ENCODE data around the gene MIEF2.

DNA sequence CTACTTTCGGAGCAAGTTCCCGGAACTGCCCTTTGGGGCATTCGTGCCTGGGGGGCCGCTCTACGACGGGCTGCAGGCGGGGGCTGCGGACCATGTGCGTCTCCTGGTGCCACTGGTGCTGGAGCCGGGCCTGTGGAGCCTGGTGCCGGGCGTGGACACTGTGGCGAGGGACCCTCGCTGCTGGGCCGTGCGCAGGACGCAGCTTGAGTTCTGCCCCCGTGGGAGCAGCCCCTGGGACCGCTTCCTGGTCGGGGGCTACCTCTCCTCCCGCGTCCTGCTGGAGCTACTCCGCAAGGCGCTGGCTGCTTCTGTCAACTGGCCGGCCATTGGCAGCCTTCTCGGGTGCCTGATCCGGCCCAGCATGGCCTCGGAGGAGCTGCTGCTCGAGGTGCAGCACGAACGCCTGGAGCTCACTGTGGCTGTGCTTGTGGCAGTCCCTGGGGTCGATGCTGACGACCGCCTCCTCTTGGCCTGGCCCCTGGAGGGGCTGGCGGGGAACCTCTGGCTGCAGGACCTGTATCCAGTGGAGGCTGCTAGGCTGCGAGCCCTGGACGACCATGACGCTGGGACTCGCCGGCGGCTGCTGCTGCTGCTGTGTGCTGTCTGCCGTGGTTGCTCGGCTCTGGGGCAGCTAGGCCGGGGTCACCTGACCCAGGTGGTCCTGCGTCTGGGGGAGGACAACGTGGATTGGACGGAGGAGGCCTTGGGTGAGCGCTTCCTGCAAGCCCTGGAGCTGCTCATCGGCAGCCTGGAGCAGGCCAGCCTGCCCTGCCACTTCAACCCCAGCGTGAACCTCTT lies 3.6 kb downstream of the MIEF2 start:
- TF ChIP-seq, protein P1, sequence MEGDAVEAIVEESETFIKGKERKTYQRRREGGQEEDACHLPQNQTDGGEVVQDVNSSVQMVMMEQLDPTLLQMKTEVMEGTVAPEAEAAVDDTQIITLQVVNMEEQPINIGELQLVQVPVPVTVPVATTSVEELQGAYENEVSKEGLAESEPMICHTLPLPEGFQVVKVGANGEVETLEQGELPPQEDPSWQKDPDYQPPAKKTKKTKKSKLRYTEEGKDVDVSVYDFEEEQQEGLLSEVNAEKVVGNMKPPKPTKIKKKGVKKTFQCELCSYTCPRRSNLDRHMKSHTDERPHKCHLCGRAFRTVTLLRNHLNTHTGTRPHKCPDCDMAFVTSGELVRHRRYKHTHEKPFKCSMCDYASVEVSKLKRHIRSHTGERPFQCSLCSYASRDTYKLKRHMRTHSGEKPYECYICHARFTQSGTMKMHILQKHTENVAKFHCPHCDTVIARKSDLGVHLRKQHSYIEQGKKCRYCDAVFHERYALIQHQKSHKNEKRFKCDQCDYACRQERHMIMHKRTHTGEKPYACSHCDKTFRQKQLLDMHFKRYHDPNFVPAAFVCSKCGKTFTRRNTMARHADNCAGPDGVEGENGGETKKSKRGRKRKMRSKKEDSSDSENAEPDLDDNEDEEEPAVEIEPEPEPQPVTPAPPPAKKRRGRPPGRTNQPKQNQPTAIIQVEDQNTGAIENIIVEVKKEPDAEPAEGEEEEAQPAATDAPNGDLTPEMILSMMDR (conservative IDR thresholded peaks at IDR 0.05): no peak
- TF ChIP-seq EZH2 (IDR thresholded peaks at IDR 0.05; ENCODE audit: low read depth): no peak
